ENCODE measurements around the gene RIT1. TPM values are rescaled to one million over a fixed set of nuclear protein-coding genes. Genes with fewer than 3 reads are reported as not detected.

RIT1 gene
- total and polyA plus RNA-seq, 2 of the 8 experiments (the other 6 are each of a cell fraction or from before 2014, with no cell fraction given): 25.3 to 26.8 TPM

- H3K4me2 ChIP-seq (ENCODE audit: insufficient read depth in 1 of 2, low read depth in 2 of 2, low read length in 2 of 2): no peak overlapping the region
- TF ChIP-seq MAFK (IDR thresholded peaks at IDR 0.05; ENCODE audit: low read depth, low read length): no peak
- no peak for TF ChIP-seq SIN3A (conservative IDR thresholded peaks at IDR 0.05 in 1 of 2, IDR thresholded peaks at IDR 0.05 in 1 of 2; ENCODE audit: low read depth in 1 of 2, low read length in 2 of 2)
- TF ChIP-seq SIRT6 (IDR thresholded peaks at IDR 0.05; ENCODE audit: low read length): no peak
- no peak for TF ChIP-seq TAF1 (IDR thresholded peaks at IDR 0.05; ENCODE audit: low read depth, low read length)
These were observed 49.1 kb upstream of the RIT1 start for GRCh38 chr1:155960081-155960745.

More at GRCh38 chr1:155960081-155960745, 49.1 kb upstream of the RIT1 start:
- FAIRE-seq (no peak), DNase-seq (ENCODE audit: low read depth in 1 of 2, low spot score in 2 of 2) (no peak)
- H3K4ac ChIP-seq (replicated peaks; ENCODE audit: insufficient read length, low read depth, low read length): no peak overlapping the region
- no peak overlapping the region for H2BK15ac ChIP-seq (ENCODE audit: low read length)
- no peak overlapping the region for H3K23ac ChIP-seq (ENCODE audit: insufficient read length)
- H2BK12ac ChIP-seq (ENCODE audit: low read depth, low read length): no peak overlapping the region
- no peak overlapping the region for H2AK5ac ChIP-seq (ENCODE audit: low read depth, low read length)
- no peaks in the 10 kb centered on the region for H3K79me2 ChIP-seq (ENCODE audit: control insufficient read depth in 1 of 2, insufficient read depth in 2 of 2, low read length in 2 of 2)
- H3K9ac ChIP-seq (replicated peaks in 1 of 4; ENCODE audit: extremely low read depth in 1 of 4, low read depth in 3 of 4, low read length in 3 of 4): no peak overlapping the region
- ChIA-PET POLR2A (ENCODE audit: partially characterized antibody) (interaction anchor here (0.6 to 1.2 kb wide), 3 partner anchors 17 to 279 kb away, joined by 3 read pairs; no protein-coding TSS in a partner anchor), CTCF (ENCODE audit: partially characterized antibody) (interaction anchor here (0.6 to 5.1 kb wide), 7 partner anchors 9 to 106 kb away, joined by 3 to 31 read pairs (median 5); no protein-coding TSS in a partner anchor)
- H3K27ac ChIP-seq (ENCODE audit: low read depth, low read length): no peak overlapping the region
- 93% methylated on average over 3 of the region's 3 CpGs; no CpG with 5 or more reads in 1 of the 2 experiments for WGBS, 2 experiments (ENCODE audit: extremely low coverage in 1 of 2, insufficient coverage in 1 of 2, insufficient read length in 1 of 2, insufficient replicate concordance in 2 of 2, low coverage in 1 of 2, low lambda C conversion rate in 2 of 2, missing lambda C conversion rate in 1 of 2)
- no peak overlapping the region for H3K18ac ChIP-seq (ENCODE audit: extremely low read depth, low read length)
- H3K9me3 ChIP-seq (ENCODE audit: insufficient read depth in 2 of 2, low read depth in 1 of 2, low read length in 1 of 2): no peaks in the 10 kb centered on the region
- no peak overlapping the region for H3K14ac ChIP-seq (ENCODE audit: insufficient read length)
- H3K79me1 ChIP-seq (ENCODE audit: low read depth, low read length): no peaks in the 10 kb centered on the region; the same call in 1 of the 2 replicates
- H3K56ac ChIP-seq (replicated peaks; ENCODE audit: insufficient read length, low read depth, low read length): no peak overlapping the region
- H4K20me1 ChIP-seq (replicated peaks in 1 of 2; ENCODE audit: control insufficient read depth in 1 of 2, insufficient read depth in 2 of 2, low read length in 2 of 2): peaks cover 0 to 14% of the 10 kb centered on the region in 2 experiments
- no peaks in the 10 kb centered on the region for H3K27me3 ChIP-seq (replicated peaks in 1 of 4; ENCODE audit: control insufficient read depth in 3 of 4, extremely low read depth in 1 of 4, insufficient read depth in 3 of 4, low read length in 3 of 4)
- no peak overlapping the region for H4K91ac ChIP-seq (replicated peaks; ENCODE audit: insufficient read length, low read length)
- peaks cover 41 to 90% (median 76%) of the 10 kb centered on the region in 4 experiments for H3K36me3 ChIP-seq (ENCODE audit: control insufficient read depth in 2 of 4, insufficient read depth in 4 of 4, low read length in 3 of 4)
- no peak overlapping the region for H2BK120ac ChIP-seq (replicated peaks; ENCODE audit: low read depth, low read length)
- no peak overlapping the region for H4K5ac ChIP-seq (ENCODE audit: insufficient read length, low read depth, low read length)
- no peak overlapping the region for H2BK20ac ChIP-seq (ENCODE audit: low read length)
- no peak overlapping the region for H3K4me3 ChIP-seq (ENCODE audit: extremely low read depth in 1 of 4, insufficient read depth in 2 of 4, low read depth in 3 of 4, low read length in 4 of 4)
- no peak overlapping the region for H4K8ac ChIP-seq (ENCODE audit: extremely low read depth, insufficient read depth, low read length)
- H2BK5ac ChIP-seq (ENCODE audit: low read depth, low read length): no peak overlapping the region
- no peak overlapping the region for H2AFZ ChIP-seq (ENCODE audit: low read length)
- H3K4me1 ChIP-seq (replicated peaks in 1 of 4; ENCODE audit: control insufficient read depth in 3 of 4, insufficient read depth in 4 of 4, low read length in 3 of 4): no peaks in the 10 kb centered on the region
- no peaks in the 10 kb centered on the region for H3K23me2 ChIP-seq (ENCODE audit: low read depth, low read length)
